GM12875 (cell line): ENCODE results near the gene UCN2.

ENCODE experiments used
- H3K4me3 ChIP-seq: one replicate; pipeline ENCODE4 v1.5.1; 2011; ENCODE audit warnings: low read depth, low read length, control low read depth
- CTCF ChIP-seq: IDR thresholded peaks from 2 replicates; pipeline ENCODE4 v1.5.1; 2011; ENCODE audit warnings: low read depth, mild to moderate bottlenecking, control low read depth, inconsistent platforms, low read length, moderate library complexity, borderline replicate concordance; ENCODE audit not compliant: insufficient read depth

UCN2 gene

GRCh38 chr3:48562367-48563095 lies 1.1 kb downstream of the UCN2 start:
- no peak overlapping the region for H3K4me3 ChIP-seq
- TF ChIP-seq CTCF, result no peak

GRCh38 chr3:48561045-48561736 lies 2.4 kb downstream of the UCN2 start:
- H3K4me3 ChIP-seq, result no peak overlapping the region
- TF ChIP-seq CTCF, result peak; percentile 20; the same call in 1 of the 2 replicates

GRCh38 chr3:48560648-48561018 lies 2.9 kb downstream of the UCN2 start:
- no peak overlapping the region for H3K4me3 ChIP-seq

GRCh38 chr3:48558493-48559134 lies 5.0 kb downstream of the UCN2 start:
- H3K4me3 ChIP-seq, result no peak overlapping the region
- no peak for TF ChIP-seq CTCF

More at GRCh38 chr3:48560648-48561018, 2.9 kb downstream of the UCN2 start:
- TF ChIP-seq CTCF, result no peak

- no peak for TF ChIP-seq CTCF
- H3K4me3 ChIP-seq, result peak within 1 kb of the TSS; percentile 55
Observed at GRCh38 chr3:48556796-48557626, 6.6 kb downstream of the UCN2 start, which contains the start of gene PFKFB4. PFKFB4 (minus strand) TSS chr3:48556803; CDS start chr3:48556777, 26 bp downstream.

- H3K4me3 ChIP-seq, result peak overlapping the region; percentile 55
- TF ChIP-seq CTCF, result no peak
Observed at GRCh38 chr3:48555949-48556795, 7.4 kb downstream of the UCN2 start.
